Neural cell (in vitro differentiated cells): ENCODE data around the gene POU4F2.

Source experiments
- POLR2AphosphoS5 ChIP-seq: IDR thresholded peaks from 2 replicates; pipeline ENCODE4 v1.6.1; 2012
- TAF1 ChIP-seq: IDR thresholded peaks from 2 replicates; pipeline ENCODE4 v1.6.1; 2012; ENCODE audit warnings: low read depth
- TF ChIP-seq, protein P1 (sequence below): fragments of 450-650 bp; IDR thresholded peaks from 2 replicates; pipeline ENCODE4 v1.5.1; 2014; ENCODE audit warnings: antibody characterized with exemption, mild to moderate bottlenecking, moderate library complexity; ENCODE audit not compliant: poor library complexity, severe bottlenecking

DNA sequence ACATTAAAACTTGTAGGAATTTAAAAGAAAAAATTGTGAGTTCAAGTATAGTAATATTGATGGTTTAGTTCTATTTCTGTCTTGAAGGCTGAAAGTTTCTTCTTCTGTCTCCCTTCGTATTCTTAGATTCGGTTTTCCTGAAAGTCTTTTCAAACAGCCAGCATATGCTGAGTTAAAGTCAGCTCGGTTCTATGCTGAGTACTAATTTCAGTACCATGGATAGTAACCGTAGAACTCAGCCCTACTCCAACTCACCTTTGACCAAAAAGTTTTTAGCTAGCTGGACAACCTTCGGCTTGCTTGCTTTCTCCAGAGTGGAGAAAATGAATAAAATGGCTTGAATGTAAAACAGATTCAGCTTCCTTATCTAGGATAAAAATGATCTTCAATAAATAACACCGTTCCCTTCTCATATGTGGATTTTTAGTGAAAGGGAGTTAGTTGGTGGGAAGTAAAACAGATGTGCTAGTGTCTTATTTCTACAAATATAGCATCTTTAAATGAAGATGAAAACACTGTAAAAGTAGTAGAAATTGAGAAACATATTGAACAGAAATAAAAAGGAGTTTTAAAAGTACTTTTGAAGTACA is 5.2 kb downstream of the POU4F2 start:
- TF ChIP-seq, protein P1, sequence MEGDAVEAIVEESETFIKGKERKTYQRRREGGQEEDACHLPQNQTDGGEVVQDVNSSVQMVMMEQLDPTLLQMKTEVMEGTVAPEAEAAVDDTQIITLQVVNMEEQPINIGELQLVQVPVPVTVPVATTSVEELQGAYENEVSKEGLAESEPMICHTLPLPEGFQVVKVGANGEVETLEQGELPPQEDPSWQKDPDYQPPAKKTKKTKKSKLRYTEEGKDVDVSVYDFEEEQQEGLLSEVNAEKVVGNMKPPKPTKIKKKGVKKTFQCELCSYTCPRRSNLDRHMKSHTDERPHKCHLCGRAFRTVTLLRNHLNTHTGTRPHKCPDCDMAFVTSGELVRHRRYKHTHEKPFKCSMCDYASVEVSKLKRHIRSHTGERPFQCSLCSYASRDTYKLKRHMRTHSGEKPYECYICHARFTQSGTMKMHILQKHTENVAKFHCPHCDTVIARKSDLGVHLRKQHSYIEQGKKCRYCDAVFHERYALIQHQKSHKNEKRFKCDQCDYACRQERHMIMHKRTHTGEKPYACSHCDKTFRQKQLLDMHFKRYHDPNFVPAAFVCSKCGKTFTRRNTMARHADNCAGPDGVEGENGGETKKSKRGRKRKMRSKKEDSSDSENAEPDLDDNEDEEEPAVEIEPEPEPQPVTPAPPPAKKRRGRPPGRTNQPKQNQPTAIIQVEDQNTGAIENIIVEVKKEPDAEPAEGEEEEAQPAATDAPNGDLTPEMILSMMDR = no peak
- TF ChIP-seq POLR2AphosphoS5 (no peak), TAF1 (no peak)
